ENCODE data around the gene SGK2.

Gene SGK2

GRCh38 chr20:43536817-43537440 lies 21.9 kb upstream of the SGK2 start:
- no peak for DNase-seq

GRCh38 chr20:43537921-43538877 lies 20.6 kb upstream of the SGK2 start:
- DNase-seq = peak; percentile 47

DNA sequence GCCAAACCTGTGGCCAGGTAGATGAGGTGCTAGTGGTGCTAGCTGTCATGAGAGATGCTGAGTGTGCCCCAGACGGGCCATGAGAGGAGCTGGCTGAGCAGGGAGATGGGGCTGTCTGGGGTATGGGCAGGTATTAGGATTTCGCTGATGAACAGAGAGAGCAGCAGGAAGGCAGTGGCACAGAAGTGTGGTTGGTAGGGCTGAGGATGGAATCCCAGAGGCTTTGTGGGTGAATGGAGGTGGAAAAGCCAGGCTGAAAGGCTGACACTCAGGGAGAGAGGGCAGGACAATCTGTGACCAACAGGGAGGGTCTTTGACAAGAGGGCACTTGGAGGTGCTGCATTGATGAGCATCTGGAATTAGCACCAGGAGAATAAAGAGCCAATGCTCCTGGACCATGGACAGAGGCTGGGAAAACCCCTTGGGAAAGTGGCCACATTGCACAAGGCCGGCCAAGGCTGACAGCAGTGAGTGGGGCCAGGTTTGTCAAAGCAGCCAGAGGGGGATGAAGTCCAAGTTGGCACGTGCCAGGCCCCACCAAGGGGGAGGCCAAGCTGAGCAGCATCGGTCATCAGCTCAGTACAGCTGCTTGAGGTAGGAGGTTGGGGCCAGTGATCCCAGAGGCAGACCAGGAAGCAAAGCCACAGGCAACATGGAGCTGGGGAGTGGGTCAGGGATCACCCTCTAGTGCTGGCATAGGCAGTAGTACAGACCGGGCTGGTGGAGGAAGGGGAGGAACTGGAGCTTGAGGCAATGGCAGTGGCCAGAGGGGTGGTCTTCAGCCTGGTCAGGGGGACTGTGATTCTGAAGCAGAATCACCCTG lies 19.7 kb upstream of the SGK2 start:
- no peak for DNase-seq

- DNase-seq = no peak
Measured at GRCh38 chr20:43539975-43540672, 18.7 kb upstream of the SGK2 start.

DNA sequence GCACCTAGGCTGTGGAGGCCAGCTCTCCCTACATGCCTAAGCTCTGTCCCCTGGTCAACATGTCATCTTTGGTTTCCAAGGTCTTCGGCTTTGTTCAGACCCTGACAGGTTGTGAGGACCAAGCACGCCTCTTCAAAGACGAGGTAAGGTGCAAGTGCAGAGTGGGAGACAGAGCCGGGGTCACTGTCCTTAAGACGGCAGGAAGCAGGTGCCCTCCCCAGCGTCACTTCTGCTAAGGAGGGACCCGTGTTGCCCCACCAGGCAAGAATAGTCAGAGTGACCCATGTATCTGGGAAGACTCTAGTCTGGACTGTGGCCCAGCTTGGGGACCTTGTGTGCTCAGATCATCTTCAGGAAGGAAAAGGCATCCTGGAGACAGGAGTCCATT lies 18.2 kb upstream of the SGK2 start:
- DNase-seq = no peak

DNA sequence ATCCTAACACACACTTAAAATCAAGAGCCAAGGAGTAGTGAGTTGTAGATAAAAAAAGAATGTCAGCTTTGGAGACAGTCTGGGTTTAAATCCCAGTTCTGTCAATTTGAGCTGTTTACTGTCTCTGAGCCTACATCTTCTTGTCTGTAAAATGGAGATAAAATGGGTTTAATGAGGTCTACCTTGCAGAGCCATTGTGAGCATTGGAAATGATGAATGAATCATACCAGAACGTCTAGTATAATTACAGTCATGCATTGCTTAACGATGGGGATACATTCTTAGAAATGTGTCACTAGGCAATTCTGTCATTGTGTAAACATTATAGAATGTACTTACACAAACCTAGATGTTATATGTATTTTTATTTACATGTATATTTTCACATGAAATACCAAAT lies 17.6 kb upstream of the SGK2 start:
- DNase-seq = no peak

DNA sequence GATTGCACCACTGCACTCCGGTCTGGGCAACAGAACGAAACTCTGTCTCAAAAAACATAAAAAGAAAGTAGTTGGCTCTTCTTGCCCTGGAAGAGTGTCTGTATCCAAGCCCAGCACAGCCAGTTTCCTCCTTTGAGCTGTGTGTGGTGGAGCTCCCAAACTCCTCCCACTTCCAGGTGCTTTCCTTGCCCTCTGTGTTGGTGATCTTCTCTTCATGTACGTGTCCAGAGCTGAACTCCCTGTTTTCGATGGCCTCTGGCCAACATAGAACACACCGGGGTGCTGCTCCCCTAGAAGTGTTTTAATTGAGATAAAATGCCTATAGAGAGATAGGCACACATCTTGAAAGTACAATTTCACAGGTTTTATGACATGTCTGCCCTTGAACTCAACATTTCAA lies 16.7 kb upstream of the SGK2 start:
- no peak for DNase-seq

DNA sequence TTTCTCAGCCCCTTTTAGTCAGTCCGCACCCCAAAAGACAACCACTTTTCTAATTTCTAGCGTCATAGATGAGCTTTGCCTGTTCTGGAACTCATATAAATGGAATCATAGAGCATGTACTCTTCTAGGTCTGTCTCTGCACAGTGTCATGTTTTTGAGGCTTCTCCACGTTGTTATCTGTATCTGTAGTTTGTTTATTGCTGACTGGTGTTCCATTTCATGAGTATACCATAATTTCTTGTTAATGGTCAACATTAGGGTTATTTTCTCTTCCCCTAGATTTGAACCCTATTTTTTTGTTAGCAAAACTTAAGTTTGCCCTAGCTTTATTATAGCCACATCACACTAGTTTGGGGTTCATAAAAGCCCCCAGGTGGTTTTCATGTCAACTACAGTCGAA lies 16.2 kb upstream of the SGK2 start:
- DNase-seq = no peak

DNA sequence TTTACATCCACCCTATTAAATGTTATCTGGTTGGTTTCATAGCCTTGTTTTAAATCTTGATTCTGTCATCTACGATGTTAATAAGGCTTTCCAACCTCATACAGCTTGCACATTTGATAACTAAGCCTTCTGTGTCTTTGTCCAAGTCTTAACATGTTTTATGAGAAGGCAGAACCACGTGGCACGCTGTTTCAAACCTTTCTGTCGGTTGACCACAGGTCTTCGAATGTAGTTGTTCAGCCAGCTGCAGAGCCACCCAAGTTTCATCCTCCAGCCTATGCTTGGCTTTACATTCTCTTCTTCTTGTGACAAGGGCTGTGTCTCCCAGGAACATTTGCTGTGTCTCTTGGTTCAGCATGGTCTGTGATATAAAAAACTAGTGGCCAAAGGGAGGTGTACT lies 15.7 kb upstream of the SGK2 start:
- DNase-seq = no peak

GRCh38 chr20:43544501-43544900 lies 14.3 kb upstream of the SGK2 start:
- DNase-seq = no peak

- DNase-seq = no peak
Measured at GRCh38 chr20:43545837-43546578, 12.8 kb upstream of the SGK2 start.

GRCh38 chr20:43548273-43548880 lies 10.4 kb upstream of the SGK2 start:
- no peak for DNase-seq

DNA sequence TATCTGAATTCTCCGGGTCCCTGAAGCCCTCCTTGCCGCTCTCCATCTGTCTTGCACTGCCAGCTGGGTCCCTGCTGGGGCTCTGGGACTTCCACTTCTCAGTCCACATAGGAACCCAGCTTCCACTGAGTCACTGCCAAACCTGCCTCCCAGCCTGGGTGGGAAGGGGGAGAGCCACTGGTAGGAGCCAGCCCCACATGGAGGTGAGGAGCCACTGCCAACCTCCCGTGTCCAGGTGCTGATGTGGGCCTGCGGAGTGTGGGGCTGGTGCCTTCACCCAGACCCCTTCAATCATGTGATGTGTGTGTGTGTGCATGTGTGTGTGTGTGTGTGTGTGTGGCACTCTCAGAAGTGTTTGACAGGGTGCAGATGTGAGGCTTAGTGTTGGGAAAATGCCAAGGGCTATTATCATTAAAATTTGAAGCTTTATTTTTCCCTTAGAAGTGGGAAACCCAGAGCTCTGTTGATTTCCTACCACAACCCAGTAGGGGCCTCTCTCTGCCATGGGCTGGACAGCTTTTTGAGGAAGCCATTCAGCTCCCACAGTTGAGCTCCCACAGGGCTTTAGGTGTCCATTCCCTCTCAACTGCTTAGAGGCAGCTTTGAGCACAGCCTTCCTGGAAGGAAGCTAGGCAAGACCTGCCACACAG lies 9.3 kb upstream of the SGK2 start:
- no peak for DNase-seq

DNA sequence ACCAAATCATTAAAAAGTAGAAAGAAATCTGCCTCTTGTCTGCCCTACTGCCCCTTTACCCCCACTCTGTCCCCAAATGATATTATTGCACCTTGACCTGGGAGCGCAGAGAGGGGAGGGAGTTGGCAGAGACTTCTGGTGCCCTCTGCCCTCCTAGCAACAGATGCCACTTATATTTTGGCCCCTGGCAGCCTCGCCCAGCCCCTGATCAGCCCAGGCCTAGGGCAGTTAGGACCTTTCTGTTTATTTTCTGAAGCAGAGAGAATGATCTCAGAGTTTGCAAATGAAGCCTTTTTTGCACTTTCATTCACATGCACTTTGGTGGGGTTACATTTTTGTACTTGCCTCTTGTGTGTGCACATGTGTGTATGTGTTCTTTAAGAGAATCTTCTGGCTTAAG lies 8.4 kb upstream of the SGK2 start:
- no peak for DNase-seq

GRCh38 chr20:43554369-43554768 lies 4.5 kb upstream of the SGK2 start:
- no peak for DNase-seq

DNA sequence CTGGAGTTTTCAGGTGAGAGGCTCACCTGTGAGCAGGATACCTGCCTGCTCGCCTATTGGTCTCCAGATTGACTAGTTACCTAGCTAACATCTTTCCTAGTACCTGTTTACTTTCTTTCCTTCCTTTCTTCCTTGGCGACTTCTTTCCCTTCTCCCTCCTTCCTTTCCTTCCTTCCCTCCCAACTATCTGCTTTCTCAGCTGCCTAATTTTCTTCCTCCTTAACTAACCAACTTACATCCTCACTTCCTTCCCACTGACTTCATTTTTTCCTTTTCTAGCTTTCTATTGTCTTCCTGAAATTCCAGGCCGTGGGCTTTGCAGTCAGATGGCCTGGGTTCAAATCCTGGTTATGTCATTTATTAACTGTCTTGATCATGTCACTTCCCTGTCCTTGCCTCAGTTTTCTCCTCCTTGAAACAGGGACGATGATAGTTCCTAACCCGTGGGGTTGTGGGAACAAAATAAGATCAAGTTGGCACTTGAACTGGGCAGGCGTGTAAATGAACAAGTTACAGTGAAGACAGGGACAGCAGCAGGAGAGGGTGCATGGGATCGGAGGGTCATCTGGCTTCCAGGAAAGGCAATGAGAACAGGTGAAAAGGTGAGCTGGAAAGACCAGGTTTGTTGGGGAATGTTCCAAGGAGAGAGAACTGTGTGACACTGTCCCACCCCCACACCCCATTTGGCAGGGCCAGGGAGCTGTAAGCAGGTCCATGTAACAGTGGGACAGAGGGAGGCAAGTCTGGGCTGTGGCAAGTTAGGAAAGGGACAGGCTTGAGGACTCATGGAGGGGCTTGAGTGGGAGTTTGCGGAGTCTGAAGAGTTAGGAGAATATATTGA lies 540 bp downstream of the SGK2 start:
- DNase-seq = no peak

- no peak for DNase-seq
Measured at GRCh38 chr20:43560974-43561373, 2.1 kb downstream of the SGK2 start.

GRCh38 chr20:43563429-43563828 lies 4.6 kb downstream of the SGK2 start:
- DNase-seq = no peak

- no peak for DNase-seq
Measured at GRCh38 chr20:43563991-43564390, 5.2 kb downstream of the SGK2 start.

GRCh38 chr20:43564455-43564854 lies 5.6 kb downstream of the SGK2 start:
- DNase-seq = no peak
